Measurements from ENCODE around the gene ADGRG1. TPM values are rescaled to one million over a fixed set of nuclear protein-coding genes. Genes with fewer than 3 reads are reported as not detected.

Gene ADGRG1
- total RNA-seq, 2 donors from 2014 or later, result 53.7 to 61.6 TPM

GRCh38 chr16:57615813-57616212 lies 12.6 kb upstream of the ADGRG1 start:
- WGBS, 2 donors, result 89 to 93% methylated on average over 9 to 10 of the region's 10 CpGs
- peak in 1 of 4 donors; percentile 1 for DNase-seq

GRCh38 chr16:57616241-57616640 lies 12.2 kb upstream of the ADGRG1 start:
- intact Hi-C loops (cut with DNase I), result no loop called here
- ATAC-seq, result no peak
- peak in 2 of 4 donors; percentile 1 to 9 for DNase-seq
- whole genome bisulfite sequencing, 2 donors, result 83 to 88% methylated on average over 7 of the region's 7 CpGs
- H3K9me3 ChIP-seq, result no peaks in the 10 kb centered on the region
- peaks cover 52% of the 10 kb centered on the region for H3K4me1 ChIP-seq
- no peaks in the 10 kb centered on the region for H3K27me3 ChIP-seq
- H3K4me3 ChIP-seq, result no peak overlapping the region
- TF ChIP-seq CTCF (IDR thresholded peaks at IDR 0.05) (no peak), POLR2A (IDR thresholded peaks at IDR 0.05) (no peak)
- no peak overlapping the region for H3K27ac ChIP-seq
- H3K36me3 ChIP-seq (replicated peaks in 1 of 2; ENCODE audit: insufficient read depth in 1 of 2, low read depth in 2 of 2), result no peaks in the 10 kb centered on the region

More at GRCh38 chr16:57615813-57616212, 12.6 kb upstream of the ADGRG1 start:
- TF ChIP-seq POLR2A (IDR thresholded peaks at IDR 0.05), result no peak
- TF ChIP-seq CTCF (IDR thresholded peaks at IDR 0.05), result no peak
- Histone ChIP-seq H3K36me3 (replicated peaks in 1 of 2; ENCODE audit: insufficient read depth in 1 of 2, low read depth in 2 of 2) (no peaks in the 10 kb centered on the region), H3K27me3 (no peaks in the 10 kb centered on the region), H3K4me3 (no peak overlapping the region), H3K9me3 (no peaks in the 10 kb centered on the region), H3K27ac (no peak overlapping the region), H3K4me1 (peaks cover 52% of the 10 kb centered on the region)
- intact Hi-C loops (cut with DNase I), result no loop called here
- ATAC-seq, result no peak

GRCh38 chr16:57616876-57617275 lies 11.6 kb upstream of the ADGRG1 start:
- WGBS, 2 donors, result 75 to 84% methylated on average over 4 of the region's 4 CpGs
- Histone ChIP-seq H3K4me3 (no peak overlapping the region), H3K9me3 (no peaks in the 10 kb centered on the region), H3K27me3 (no peaks in the 10 kb centered on the region), H3K36me3 (replicated peaks in 1 of 2; ENCODE audit: insufficient read depth in 1 of 2, low read depth in 2 of 2) (no peaks in the 10 kb centered on the region), H3K27ac (no peak overlapping the region), H3K4me1 (peaks cover 52% of the 10 kb centered on the region)
- intact Hi-C loops (cut with DNase I), result no loop called here
- TF ChIP-seq CTCF (IDR thresholded peaks at IDR 0.05) (no peak), POLR2A (IDR thresholded peaks at IDR 0.05) (no peak)
- ATAC-seq (no peak), DNase-seq (peak in 2 of 4 donors; percentile 3 to 4)

GRCh38 chr16:57617604-57618111 lies 10.8 kb upstream of the ADGRG1 start:
- Histone ChIP-seq H3K27me3 (no peaks in the 10 kb centered on the region), H3K9me3 (no peaks in the 10 kb centered on the region), H3K4me3 (no peak overlapping the region), H3K27ac (peak overlapping the region in 3 of 4 donors; percentile 87 to 93 (median 92)), H3K4me1 (peaks cover 53% of the 10 kb centered on the region), H3K36me3 (replicated peaks in 1 of 2; ENCODE audit: insufficient read depth in 1 of 2, low read depth in 2 of 2) (no peaks in the 10 kb centered on the region)
- ATAC-seq (no peak), DNase-seq (peak in 3 of 4 donors; percentile 1 to 10 (median 4))
- WGBS, 2 donors, result 96 to 100% methylated on average over 1 to 7 of the region's 8 CpGs
- intact Hi-C loops (cut with DNase I), result no loop called here
- no peak for TF ChIP-seq POLR2A (IDR thresholded peaks at IDR 0.05)
- no peak for TF ChIP-seq CTCF (IDR thresholded peaks at IDR 0.05)
